Heart left ventricle (tissue), 13 donors: ENCODE results near the gene GALNT14.

ENCODE experiments used
- CTCF ChIP-seq, 12 donors: fragments of 200-600 bp; sonication (generic) in 4 of 12; IDR thresholded peaks; one replicate each; pipeline versions ENCODE4 v1.5.0 to v1.8.0; 2018 to 2022; ENCODE audit warnings: antibody characterized with exemption in 12 of 12, mild to moderate bottlenecking in 5 of 12
- POLR2A ChIP-seq, 2 donors: fragments of 450-650 bp; IDR thresholded peaks; one replicate each; pipeline ENCODE4 v1.6.1; 2017; ENCODE audit warnings: antibody characterized with exemption in 2 of 2, mild to moderate bottlenecking in 2 of 2, moderate library complexity in 2 of 2
- donor health status: ischemic (EF 13 %, LVEDD 7.1; RV severe dilation, severe dysfunction).
- donor health status: DM: no; HTN: yes; CAD: no.
- donor health status: DM: no; HTN: no; CAD: no.
- donor health status: ischemic (EF 25% LVEDD 6.9; RV normal size, moderate dysfunction).
- donor health status: ischemic (EF 25% LVEDD 5.7; RV mildly dilated, moderate dysfunction).
- donor health status: ischemic (EF 35%, LVEDD 5.7; RV mildly dilated, moderate dysfunction).
- donor health status: nonischemic (EF 11% LVEDD 7.7; RV severe dilation, severe dysfunction).
- donor health status: DM: yes; HTN: yes; CAD: no.
- donor health status: PGD.
- donor health status: ischemic (EF 29% LVEDD 5.4; RV normal size, mild dysfunction).
- donor health status: nonischemic (EF 23%, LVEDD 6.1; RV moderate dilation, normal function).

- TF ChIP-seq CTCF (IDR thresholded peaks at IDR 0.05) (no peak), POLR2A (IDR thresholded peaks at IDR 0.05) (no peak)
Observed at GRCh38 chr2:31078579-31079105, 59.6 kb downstream of the GALNT14 start.
